GM23248 (cell line): Measurements from ENCODE around the gene RPL13A.

Experiments used
- EZH2 ChIP-seq: fragments of 200-600 bp; sonication (generic); IDR thresholded peaks from 2 replicates; pipeline ENCODE4 v1.6.1; 2018; ENCODE audit warnings: antibody characterized with exemption, mild to moderate bottlenecking; ENCODE audit not compliant: insufficient read depth, poor library complexity, severe bottlenecking
- EZH2phosphoT487 ChIP-seq: fragments of 200-600 bp; sonication (generic); IDR thresholded peaks from 2 replicates; pipeline ENCODE4 v1.6.1; 2018; ENCODE audit warnings: antibody characterized with exemption, moderate library complexity, mild to moderate bottlenecking, low read depth; ENCODE audit not compliant: insufficient read depth

DNA sequence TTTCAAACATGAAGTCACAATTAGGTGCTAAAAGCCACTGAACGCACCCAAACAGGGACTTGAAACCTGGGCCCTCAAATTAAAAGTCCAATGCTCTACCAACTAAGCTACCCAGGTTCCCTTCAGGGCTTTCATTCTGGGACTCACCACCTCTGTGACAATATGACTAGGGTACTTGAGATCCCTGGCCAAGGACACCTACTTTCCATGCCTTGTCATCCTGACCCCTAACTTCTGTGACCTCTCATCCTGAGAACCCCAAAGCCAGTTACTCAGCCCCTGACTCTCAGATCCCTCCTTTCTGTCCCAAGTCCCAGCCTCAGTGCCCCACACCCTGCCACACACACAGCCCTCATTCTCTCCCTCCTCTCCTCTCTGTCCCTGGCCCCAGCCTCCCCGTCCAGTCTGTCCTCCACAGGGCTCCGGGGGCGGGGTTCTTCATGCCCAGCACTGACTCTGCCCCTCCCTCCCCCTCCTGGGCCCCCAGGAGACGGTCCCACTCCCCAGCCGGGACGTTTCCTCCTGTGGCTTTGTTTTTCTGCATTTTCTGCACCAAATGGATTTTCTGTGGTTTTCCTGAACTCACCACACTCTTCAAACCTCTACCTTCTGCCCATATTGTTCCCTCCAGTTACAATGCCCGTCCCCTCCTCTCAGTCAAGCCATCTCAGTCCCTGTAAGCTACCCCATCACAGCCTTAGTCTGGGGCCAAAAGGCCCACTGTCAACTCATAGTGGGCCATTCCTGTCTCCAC lies 47.4 kb downstream of the RPL13A start:
- TF ChIP-seq EZH2phosphoT487 (no peak), EZH2 (no peak)
